AG04450 (cell line): Measurements from ENCODE around the gene ITPR1. TPM values are rescaled to one million over a fixed set of nuclear protein-coding genes. Genes with fewer than 3 reads are reported as not detected.

Experiments
- CTCF ChIA-PET: fragments of 300-600, 350-600 bp; formaldehyde crosslinking; extraction: SDS; loops from one replicate; lab custom pipeline; 2022; ENCODE audit warnings: antibody characterized with exemption, inconsistent platforms; lab: Charles Lee
- POLR2A ChIA-PET: fragments of 350-600 bp; formaldehyde crosslinking; extraction: SDS; loops from one replicate; lab custom pipeline; 2021; ENCODE audit warnings: antibody characterized with exemption, inconsistent platforms; lab: Yijun Ruan, JAX
- DNase-seq: peaks from one replicate; pipeline ENCODE4 v3.0.0-alpha.2; 2011; ENCODE audit warnings: low read depth, low spot score
- H3K27ac ChIP-seq: one replicate; pipeline ENCODE4 v1.5.1; 2012; ENCODE audit warnings: low read depth, low read length, control low read depth
- H3K27me3 ChIP-seq: one replicate; pipeline ENCODE4 v1.6.0; 2012; ENCODE audit warnings: low read length; ENCODE audit not compliant: control insufficient read depth, insufficient read depth
- H3K4me3 ChIP-seq: 2 replicates; pipeline ENCODE4 v1.5.1; 2011; ENCODE audit warnings: mild to moderate bottlenecking, low read depth, low read length, control low read depth
- H3K9me3 ChIP-seq: 2 replicates; pipeline ENCODE4 v1.5.1; 2012; ENCODE audit warnings: low read length; ENCODE audit not compliant: control insufficient read depth, insufficient read depth
- CTCF ChIP-seq: IDR thresholded peaks from 2 replicates; pipeline ENCODE4 v1.5.1; 2011; ENCODE audit warnings: low read depth, low read length, control low read depth, inconsistent platforms
- polyA plus RNA-seq: library from polyadenylated mRNA; depleted of rRNA; stranded (reverse); fragments of >200 nt; gene quantifications from 2 replicates; pipeline ENCODE4 v1.2.3, GENCODE V29; 2011

ITPR1 gene
- polyA plus RNA-seq, 1 experiment: 7.4 TPM

GRCh38 chr3:4600493-4600892 lies 107.3 kb downstream of the ITPR1 start:
- ChIA-PET POLR2A (interaction anchor here (0.6 kb wide), 1 partner anchor 107 kb away, joined by 7 read pairs; the partner anchor contains the start of gene ITPR1), CTCF (interaction anchor here (1.1 kb wide), 1 partner anchor 33 kb away, joined by 3 read pairs; no protein-coding TSS in a partner anchor)
- no peak for DNase-seq
- TF ChIP-seq CTCF: no peak
- Histone ChIP-seq H3K27ac (no peak overlapping the region), H3K4me3 (no peak overlapping the region), H3K9me3 (no peaks in the 10 kb centered on the region), H3K27me3 (no peaks in the 10 kb centered on the region)

GRCh38 chr3:4601892-4602291 lies 108.7 kb downstream of the ITPR1 start:
- CTCF ChIA-PET: interaction anchor here (0.6 to 1.9 kb wide), 2 partner anchors 27 to 32 kb away, joined by 3 to 9 read pairs; no protein-coding TSS in a partner anchor
- Histone ChIP-seq H3K4me3 (no peak overlapping the region), H3K9me3 (no peaks in the 10 kb centered on the region), H3K27ac (no peak overlapping the region), H3K27me3 (no peaks in the 10 kb centered on the region)
- DNase-seq: no peak
- POLR2A ChIA-PET: no interaction called here
- TF ChIP-seq CTCF: no peak

- DNase-seq: no peak
- Histone ChIP-seq H3K27ac (no peak overlapping the region), H3K27me3 (no peaks in the 10 kb centered on the region), H3K9me3 (no peaks in the 10 kb centered on the region), H3K4me3 (no peak overlapping the region)
- CTCF ChIA-PET: interaction anchor here (1.5 to 2.2 kb wide), 2 partner anchors 29 to 254 kb away, joined by 4 to 6 read pairs; no protein-coding TSS in a partner anchor
- POLR2A ChIA-PET: interaction anchor here (0.6 kb wide), 1 partner anchor 80 kb away, joined by 9 read pairs; no protein-coding TSS in a partner anchor
- no peak for TF ChIP-seq CTCF
Measured at GRCh38 chr3:4604693-4605092, 111.5 kb downstream of the ITPR1 start.

GRCh38 chr3:4606911-4607310 lies 113.8 kb downstream of the ITPR1 start:
- CTCF ChIA-PET: interaction anchor here (0.6 kb wide), 1 partner anchor 256 kb away, joined by 3 read pairs; no protein-coding TSS in a partner anchor
- DNase-seq: no peak

More at GRCh38 chr3:4606911-4607310, 113.8 kb downstream of the ITPR1 start:
- Histone ChIP-seq H3K27me3 (no peaks in the 10 kb centered on the region), H3K9me3 (no peaks in the 10 kb centered on the region), H3K27ac (no peak overlapping the region), H3K4me3 (no peak overlapping the region)
- POLR2A ChIA-PET: no interaction called here
- no peak for TF ChIP-seq CTCF
